ENCODE data around the gene NRROS. TPM values are rescaled to one million over a fixed set of nuclear protein-coding genes. Genes with fewer than 3 reads are reported as not detected.

The NRROS gene
- total and polyA plus RNA-seq, 10 of the 15 experiments (the other 5 are each of a cell fraction or from before 2014, with no cell fraction given) = 0.35 to 42.2 (median 12.6) TPM

DNA sequence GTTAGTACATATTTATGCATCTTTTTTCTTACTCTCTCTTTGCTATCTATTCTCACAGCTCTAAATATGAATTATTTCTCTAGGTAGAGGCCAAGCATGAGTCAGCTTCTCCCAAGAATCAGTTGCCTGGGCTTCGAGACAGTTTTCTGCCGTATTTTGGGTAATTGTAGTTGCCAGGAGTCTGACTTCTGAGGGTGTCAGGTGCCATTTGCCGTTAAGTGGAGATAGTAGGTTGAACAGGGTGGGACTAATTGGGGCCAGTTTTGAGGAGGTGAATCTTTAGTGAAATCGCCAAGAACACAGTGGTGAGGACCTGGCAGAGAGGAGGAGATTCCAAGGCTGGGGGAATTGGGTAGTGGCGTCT, 7.8 kb upstream of the NRROS start:
- Histone ChIP-seq H3K4me2 (ENCODE audit: control insufficient read depth, insufficient read depth) (peak overlapping the region; percentile 86), H2AFZ (ENCODE audit: control insufficient read depth, low read depth, low read length) (peak overlapping the region; percentile 20; the same call in 1 of the 2 replicates), H3K4me1 (ENCODE audit: control insufficient read depth, insufficient read depth, low read length) (peaks cover 38% of the 10 kb centered on the region), H3K4me3 (peak overlapping the region; percentile 72), H3K36me3 (ENCODE audit: control insufficient read depth in 2 of 2, insufficient read depth in 2 of 2, low read length in 1 of 2) (no peaks in the 10 kb centered on the region), H3K27me3 (replicated peaks in 1 of 2; ENCODE audit: control insufficient read depth in 2 of 2, insufficient read depth in 2 of 2, low read length in 1 of 2) (no peaks in the 10 kb centered on the region), H3K79me2 (ENCODE audit: control insufficient read depth, insufficient read depth, low read length) (peaks cover 9% of the 10 kb centered on the region), H3K9ac (ENCODE audit: control insufficient read depth, insufficient read depth, low read length) (peak overlapping the region; percentile 97), H3K27ac (ENCODE audit: control insufficient read depth, insufficient read depth) (peak overlapping the region; percentile 98), H3K9me3 (replicated peaks; ENCODE audit: control insufficient read depth, insufficient read depth, low read length) (no peaks in the 10 kb centered on the region), H4K20me1 (ENCODE audit: control insufficient read depth, insufficient read depth) (no peaks in the 10 kb centered on the region)
- 21% methylated on average over 5 of the region's 5 CpGs for WGBS (ENCODE audit: insufficient coverage, insufficient replicate concordance, low lambda C conversion rate, missing lambda C conversion rate)
- FAIRE-seq (no peak), DNase-seq (ENCODE audit: low read depth, low spot score) (no peak), ATAC-seq (no peak)
- in situ Hi-C loops (cut with MboI) (no loop called here), intact Hi-C loops (cut with micrococcal nuclease; ENCODE audit: unreplicated experiment) (loop anchor here (1.0 to 2.0 kb wide), 2 partner anchors 12 to 23 kb away; no protein-coding TSS in a partner anchor)
- SMC1A ChIA-PET (ENCODE audit: uncharacterized antibody, unreplicated experiment) = interaction anchor here (0.8 to 8.3 kb wide), 8 partner anchors 9 to 55 kb away, joined by 3 to 82 read pairs (median 4); partner anchors contain the start of gene NRROS
- CTCF ChIA-PET = interaction anchor here (1.0 to 2.6 kb wide), 4 partner anchors 9 to 23 kb away, joined by 4 to 17 read pairs (median 10); no protein-coding TSS in a partner anchor
- TSS peak; percentile 95 for BruUV-seq (replicated peaks)
- TF ChIP-seq YBX1 (IDR thresholded peaks at IDR 0.05) (no peak), ASH2L (IDR thresholded peaks at IDR 0.05; ENCODE audit: borderline replicate concordance, low read depth) (no peak), FOXM1 (IDR thresholded peaks at IDR 0.05; ENCODE audit: low read depth, low read length) (no peak), CBX3 (IDR thresholded peaks at IDR 0.05; ENCODE audit: borderline replicate concordance, low read depth) (no peak), HCFC1 (IDR thresholded peaks at IDR 0.05; ENCODE audit: low read length) (no peak), HDAC2 (IDR thresholded peaks at IDR 0.05) (no peak), BACH1 (IDR thresholded peaks at IDR 0.05; ENCODE audit: borderline replicate concordance) (no peak), CHD4 (IDR thresholded peaks at IDR 0.05) (no peak), SIN3A (IDR thresholded peaks at IDR 0.05; ENCODE audit: low read depth, low read length) (no peak), KAT2A (conservative IDR thresholded peaks at IDR 0.05; ENCODE audit: control insufficient read depth, low read depth, low read length) (no peak)
- TF ChIP-seq, protein P1, sequence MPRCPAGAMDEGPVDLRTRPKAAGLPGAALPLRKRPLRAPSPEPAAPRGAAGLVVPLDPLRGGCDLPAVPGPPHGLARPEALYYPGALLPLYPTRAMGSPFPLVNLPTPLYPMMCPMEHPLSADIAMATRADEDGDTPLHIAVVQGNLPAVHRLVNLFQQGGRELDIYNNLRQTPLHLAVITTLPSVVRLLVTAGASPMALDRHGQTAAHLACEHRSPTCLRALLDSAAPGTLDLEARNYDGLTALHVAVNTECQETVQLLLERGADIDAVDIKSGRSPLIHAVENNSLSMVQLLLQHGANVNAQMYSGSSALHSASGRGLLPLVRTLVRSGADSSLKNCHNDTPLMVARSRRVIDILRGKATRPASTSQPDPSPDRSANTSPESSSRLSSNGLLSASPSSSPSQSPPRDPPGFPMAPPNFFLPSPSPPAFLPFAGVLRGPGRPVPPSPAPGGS (IDR thresholded peaks at IDR 0.05; ENCODE audit: borderline replicate concordance, insufficient read depth, low read depth, low read length, poor library complexity, severe bottlenecking) = no peak
- TF ChIP-seq, protein P2, sequence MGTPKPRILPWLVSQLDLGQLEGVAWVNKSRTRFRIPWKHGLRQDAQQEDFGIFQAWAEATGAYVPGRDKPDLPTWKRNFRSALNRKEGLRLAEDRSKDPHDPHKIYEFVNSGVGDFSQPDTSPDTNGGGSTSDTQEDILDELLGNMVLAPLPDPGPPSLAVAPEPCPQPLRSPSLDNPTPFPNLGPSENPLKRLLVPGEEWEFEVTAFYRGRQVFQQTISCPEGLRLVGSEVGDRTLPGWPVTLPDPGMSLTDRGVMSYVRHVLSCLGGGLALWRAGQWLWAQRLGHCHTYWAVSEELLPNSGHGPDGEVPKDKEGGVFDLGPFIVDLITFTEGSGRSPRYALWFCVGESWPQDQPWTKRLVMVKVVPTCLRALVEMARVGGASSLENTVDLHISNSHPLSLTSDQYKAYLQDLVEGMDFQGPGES (IDR thresholded peaks at IDR 0.05) = no peak
- TF ChIP-seq, protein P3, sequence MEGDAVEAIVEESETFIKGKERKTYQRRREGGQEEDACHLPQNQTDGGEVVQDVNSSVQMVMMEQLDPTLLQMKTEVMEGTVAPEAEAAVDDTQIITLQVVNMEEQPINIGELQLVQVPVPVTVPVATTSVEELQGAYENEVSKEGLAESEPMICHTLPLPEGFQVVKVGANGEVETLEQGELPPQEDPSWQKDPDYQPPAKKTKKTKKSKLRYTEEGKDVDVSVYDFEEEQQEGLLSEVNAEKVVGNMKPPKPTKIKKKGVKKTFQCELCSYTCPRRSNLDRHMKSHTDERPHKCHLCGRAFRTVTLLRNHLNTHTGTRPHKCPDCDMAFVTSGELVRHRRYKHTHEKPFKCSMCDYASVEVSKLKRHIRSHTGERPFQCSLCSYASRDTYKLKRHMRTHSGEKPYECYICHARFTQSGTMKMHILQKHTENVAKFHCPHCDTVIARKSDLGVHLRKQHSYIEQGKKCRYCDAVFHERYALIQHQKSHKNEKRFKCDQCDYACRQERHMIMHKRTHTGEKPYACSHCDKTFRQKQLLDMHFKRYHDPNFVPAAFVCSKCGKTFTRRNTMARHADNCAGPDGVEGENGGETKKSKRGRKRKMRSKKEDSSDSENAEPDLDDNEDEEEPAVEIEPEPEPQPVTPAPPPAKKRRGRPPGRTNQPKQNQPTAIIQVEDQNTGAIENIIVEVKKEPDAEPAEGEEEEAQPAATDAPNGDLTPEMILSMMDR (IDR thresholded peaks at IDR 0.05 in 2 of 3, conservative IDR thresholded peaks at IDR 0.05 in 1 of 3; ENCODE audit: control insufficient read depth in 2 of 3, extremely low read depth in 1 of 3, insufficient read depth in 1 of 3, low read depth in 3 of 3, low read length in 3 of 3) = no peak
- POLR2A ChIA-PET = interaction anchor here (0.6 to 5.6 kb wide), 8 partner anchors 9 to 197 kb away, joined by 3 to 59 read pairs (median 4); partner anchors contain the start of gene NRROS
- RAD21 ChIA-PET (ENCODE audit: unreplicated experiment) = interaction anchor here (0.8 to 6.0 kb wide), 6 partner anchors 9 to 308 kb away, joined by 3 to 49 read pairs (median 9); partner anchors contain the start of gene NRROS

Measured in GM12878 (cell line).